ENCODE data around the gene AFG1L.

GRCh38 chr6:108574457-108575141 is 279.7 kb downstream of the AFG1L start:
- TF ChIP-seq CTCF (conservative IDR thresholded peaks at IDR 0.05) (no peak), ZFX (IDR thresholded peaks at IDR 0.05) (no peak)

Measured in C4-2B (cell line).